GM08714 (cell line): ENCODE data around the gene ADAMTS12.

Source experiments
- H3K4me3 ChIP-seq: fragments of 200-500 bp; sonication (Bioruptor generic); 2 replicates; pipeline ENCODE4 v1.5.1; 2014; ENCODE audit warnings: mild to moderate bottlenecking, low read length, inconsistent platforms
- ZNF274 ChIP-seq: IDR thresholded peaks from 2 replicates; pipeline ENCODE4 v1.6.1; 2012; ENCODE audit warnings: mild to moderate bottlenecking, low read depth, low read length

Gene ADAMTS12

DNA sequence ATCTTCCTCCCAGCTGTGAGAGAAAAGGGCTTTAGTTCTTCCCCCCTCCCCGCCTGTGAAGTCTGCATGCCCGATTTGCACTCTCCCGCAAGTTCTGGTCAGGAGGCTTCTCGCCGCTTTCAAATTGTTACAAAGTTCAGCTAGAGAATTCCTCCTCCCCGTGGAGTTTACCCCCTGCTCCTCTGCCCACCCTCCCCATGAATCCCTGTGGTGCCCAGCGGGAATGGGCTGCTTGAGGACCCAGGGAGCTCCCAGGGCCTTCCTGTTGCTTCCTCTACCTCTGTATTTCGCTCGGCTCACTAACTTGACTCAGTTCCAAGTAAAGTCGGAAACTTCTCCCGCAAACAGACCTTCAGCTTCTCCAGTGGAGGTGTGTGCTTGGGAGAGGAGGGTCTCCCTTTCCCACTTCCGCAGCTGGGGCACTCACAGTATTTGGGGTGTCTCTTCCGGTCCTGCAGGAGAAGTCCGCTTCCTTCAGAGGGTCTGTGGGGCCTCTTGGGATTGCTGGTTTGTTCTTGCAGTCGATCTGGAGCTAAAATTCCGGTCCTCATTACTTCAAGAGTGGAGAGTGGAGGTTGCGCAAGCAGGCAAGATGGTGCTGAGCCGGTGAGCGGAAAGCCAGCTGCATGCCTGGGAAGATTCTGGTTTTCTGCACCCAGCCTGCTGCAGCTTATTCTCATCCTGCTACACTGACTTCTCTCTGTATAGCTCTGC, 97.8 kb downstream of the ADAMTS12 start:
- TF ChIP-seq ZNF274 = no peak
- no peak overlapping the region for H3K4me3 ChIP-seq

- TF ChIP-seq ZNF274 = no peak
- H3K4me3 ChIP-seq = no peak overlapping the region
Observed at GRCh38 chr5:33793276-33793675, 98.5 kb downstream of the ADAMTS12 start.

DNA sequence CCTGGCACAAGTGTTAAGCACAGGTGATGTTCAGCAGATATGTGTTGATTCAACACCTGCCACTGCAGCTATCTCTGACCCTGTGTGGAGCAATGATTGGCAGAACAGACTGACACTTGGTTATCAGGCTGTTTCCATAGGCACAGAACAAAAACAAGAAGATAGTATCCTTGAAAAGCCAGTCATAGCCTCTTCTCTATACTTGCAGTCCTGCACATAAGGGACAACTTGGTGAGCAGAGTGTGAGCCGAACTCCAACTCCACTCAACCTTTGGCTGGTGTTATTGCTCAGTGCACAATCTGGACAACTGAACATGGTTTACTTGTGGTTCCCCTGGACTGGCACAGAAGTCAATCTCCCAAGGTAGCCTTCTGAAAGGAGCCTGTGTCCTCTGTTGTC, 99.2 kb downstream of the ADAMTS12 start:
- H3K4me3 ChIP-seq = no peak overlapping the region
- no peak for TF ChIP-seq ZNF274

GRCh38 chr5:33789567-33789957, 102.2 kb downstream of the ADAMTS12 start:
- TF ChIP-seq ZNF274 = no peak
- H3K4me3 ChIP-seq = no peak overlapping the region

DNA sequence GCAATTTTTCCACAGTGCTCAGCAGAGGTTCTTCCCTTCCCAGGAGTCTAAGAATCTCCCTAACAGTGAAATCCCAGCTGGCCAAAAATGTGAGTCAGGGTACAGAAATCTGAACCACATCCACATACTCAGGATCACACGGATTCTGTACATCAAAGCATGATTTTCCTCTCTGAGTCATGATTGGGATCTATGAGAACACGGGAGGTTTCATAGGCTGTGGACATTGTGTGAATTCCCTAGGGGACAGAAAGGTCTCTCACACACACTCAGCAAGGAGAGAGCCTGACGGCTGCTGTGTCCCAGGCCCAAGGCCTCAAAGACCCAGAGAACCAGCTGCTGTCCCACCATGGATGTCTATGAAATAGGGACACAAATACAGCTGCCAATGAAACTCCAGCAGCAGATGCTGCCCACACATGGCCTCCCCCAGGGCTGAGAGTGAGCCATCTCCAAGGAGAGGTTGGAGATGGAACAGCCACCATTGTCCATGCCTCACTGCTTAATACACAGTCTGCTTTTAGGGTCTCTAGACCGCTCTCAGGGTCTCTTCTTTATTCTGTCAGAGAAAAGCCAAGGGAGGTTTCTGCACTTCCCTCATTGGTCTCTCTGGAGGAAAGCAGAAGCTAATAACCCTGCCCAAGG, 102.7 kb downstream of the ADAMTS12 start:
- TF ChIP-seq ZNF274 = no peak
- H3K4me3 ChIP-seq = no peak overlapping the region

GRCh38 chr5:33785571-33785970, 106.2 kb downstream of the ADAMTS12 start:
- no peak for TF ChIP-seq ZNF274

DNA sequence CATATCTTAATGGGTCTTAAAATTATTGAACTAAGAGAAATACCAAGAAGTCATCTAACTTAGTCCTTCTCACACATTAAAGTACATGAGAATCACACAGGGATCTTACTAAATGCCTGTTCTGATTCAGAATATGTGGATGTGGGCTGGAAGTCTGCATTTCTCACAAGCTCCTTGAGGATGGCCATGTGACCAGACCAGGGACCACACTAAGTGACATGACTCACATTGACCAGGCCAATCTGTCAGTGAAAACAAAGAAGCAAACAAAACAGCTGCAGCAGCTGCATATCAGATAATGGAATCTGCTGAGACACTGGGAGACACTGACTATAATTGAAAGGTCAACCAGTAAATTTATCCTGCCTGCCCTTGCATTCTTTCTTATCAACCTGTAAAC, 110.5 kb downstream of the ADAMTS12 start:
- no peak for TF ChIP-seq ZNF274
- H3K4me3 ChIP-seq = no peak overlapping the region

More at GRCh38 chr5:33785571-33785970, 106.2 kb downstream of the ADAMTS12 start:
- no peak overlapping the region for H3K4me3 ChIP-seq

DNA sequence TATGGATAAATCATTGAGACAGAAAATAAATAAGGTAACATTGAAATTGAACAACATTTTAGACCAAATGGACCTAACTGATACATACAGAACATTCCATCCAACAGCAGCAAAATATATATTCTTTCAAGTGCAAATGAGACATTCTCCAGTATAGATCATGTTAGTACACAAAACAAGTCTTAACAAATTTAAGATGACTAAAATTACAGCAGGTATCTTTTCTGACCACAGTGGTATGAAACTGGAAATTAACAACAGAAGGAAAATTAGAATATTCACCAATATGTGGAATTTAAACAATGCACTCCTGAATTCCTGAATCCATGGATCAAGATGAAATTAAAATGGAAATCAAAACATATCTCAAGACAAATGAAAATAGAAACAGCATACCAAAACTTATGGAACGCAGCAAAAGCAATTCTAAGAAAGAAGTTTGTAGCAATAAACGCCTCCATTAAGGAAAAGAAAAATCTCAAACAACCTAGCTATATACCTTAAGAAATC, 115.6 kb downstream of the ADAMTS12 start:
- no peak for TF ChIP-seq ZNF274
- no peak overlapping the region for H3K4me3 ChIP-seq

- no peak for TF ChIP-seq ZNF274
- no peak overlapping the region for H3K4me3 ChIP-seq
Observed at GRCh38 chr5:33774341-33774740, 117.4 kb downstream of the ADAMTS12 start.

DNA sequence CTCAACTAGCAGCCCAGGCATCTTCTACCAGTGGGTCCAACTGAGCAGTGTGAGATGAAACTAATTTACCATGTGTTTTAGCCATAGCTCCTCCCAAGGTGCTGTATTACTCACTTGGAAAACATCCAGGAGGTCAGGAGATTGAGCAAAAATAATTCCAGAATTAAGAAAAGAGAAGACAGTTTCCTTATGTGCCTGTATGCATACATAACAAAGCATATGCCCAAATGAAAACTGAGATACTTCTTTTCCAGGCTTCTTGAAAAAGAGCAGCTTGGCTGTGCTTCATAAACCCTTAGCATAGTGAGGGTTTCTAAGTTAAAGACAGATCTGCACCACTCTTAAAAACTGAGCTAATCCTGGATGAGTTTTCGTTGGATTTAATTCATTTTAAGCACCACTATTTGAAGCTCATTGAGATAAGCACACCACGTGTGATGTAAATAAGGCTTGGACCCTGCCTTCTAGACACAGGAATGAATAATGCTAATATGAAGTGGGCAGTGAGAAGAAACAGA, 119.4 kb downstream of the ADAMTS12 start:
- TF ChIP-seq ZNF274 = no peak
- H3K4me3 ChIP-seq = no peak overlapping the region

- TF ChIP-seq ZNF274 = no peak
- no peak overlapping the region for H3K4me3 ChIP-seq
Observed at GRCh38 chr5:33769968-33770367, 121.8 kb downstream of the ADAMTS12 start.

GRCh38 chr5:33769196-33769595, 122.6 kb downstream of the ADAMTS12 start:
- H3K4me3 ChIP-seq = no peak overlapping the region
- TF ChIP-seq ZNF274 = no peak

DNA sequence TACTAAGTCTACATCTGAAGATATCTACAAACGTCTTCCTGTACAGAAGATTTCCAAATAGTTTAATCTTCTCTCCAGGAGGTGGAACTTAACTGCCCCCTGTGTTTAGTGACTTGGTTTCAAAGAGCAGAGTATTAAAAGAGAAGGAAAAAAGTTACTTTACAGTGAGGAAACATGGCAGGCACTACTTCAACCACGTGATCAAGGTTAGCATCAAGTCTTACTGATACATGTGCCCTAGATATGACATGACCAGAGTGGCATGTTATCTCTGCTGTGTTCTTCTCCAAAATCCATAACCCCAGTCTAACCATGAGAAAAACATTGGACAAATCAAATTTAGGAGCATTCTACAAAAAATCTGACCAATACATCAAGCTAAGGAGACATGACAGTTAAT, 125.8 kb downstream of the ADAMTS12 start:
- TF ChIP-seq ZNF274 = no peak
- no peak overlapping the region for H3K4me3 ChIP-seq

DNA sequence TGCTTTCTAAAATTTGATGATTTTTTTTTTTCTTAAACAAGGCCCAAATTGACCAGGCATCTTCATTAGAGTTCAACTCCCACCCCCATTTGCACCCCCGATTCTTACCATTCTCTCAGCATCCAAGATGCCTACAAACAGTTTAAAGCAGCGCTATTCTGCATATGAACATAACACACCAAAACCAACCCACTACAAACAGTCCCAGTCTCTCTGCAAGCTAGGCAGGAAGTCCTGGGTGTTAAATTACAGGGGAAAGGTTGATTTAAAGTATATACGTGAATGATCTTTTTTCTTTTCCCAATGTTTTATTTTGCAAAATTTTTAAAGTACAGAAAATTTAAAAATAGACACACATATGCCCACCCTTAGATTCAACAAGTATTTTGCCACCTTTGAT, 127.0 kb downstream of the ADAMTS12 start:
- no peak for TF ChIP-seq ZNF274
- no peak overlapping the region for H3K4me3 ChIP-seq

DNA sequence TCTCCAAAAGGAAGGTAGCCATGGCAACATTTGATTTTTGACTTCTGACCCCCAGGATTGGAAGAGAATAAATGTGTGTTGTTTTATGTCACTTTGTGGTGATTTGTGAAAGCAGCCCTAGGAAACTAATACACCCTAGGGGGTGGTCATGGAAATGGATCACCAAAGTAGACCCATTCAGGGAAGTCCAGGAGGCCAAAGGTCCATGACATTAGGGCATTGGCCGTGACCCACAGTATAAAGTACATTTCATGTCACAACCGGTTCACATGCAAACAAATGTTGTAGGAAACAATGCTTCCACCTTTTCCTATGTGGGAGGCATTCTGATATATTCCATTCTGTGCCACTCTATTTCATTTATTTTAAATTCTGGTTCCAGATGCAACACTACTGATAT, 128.4 kb downstream of the ADAMTS12 start:
- H3K4me3 ChIP-seq = no peak overlapping the region
- TF ChIP-seq ZNF274 = no peak
